Mesenchymal stem cell (in vitro differentiated cells and primary cell): ENCODE data around the gene HOXC12.

Experiments used
- DNase-seq: peaks from one replicate; pipeline ENCODE4 v3.0.0-alpha.2; 2013
- H2AFZ ChIP-seq: one replicate; pipeline ENCODE4 v1.6.1; 2013; ENCODE audit warnings: low read depth, mild to moderate bottlenecking, control low read depth, inconsistent platforms, low read length, moderate library complexity
- H2AK5ac ChIP-seq: 2 replicates; pipeline ENCODE4 v1.6.1; 2013; ENCODE audit warnings: low read length, moderate library complexity, mild to moderate bottlenecking, inconsistent platforms; ENCODE audit not compliant: severe bottlenecking
- H2BK120ac ChIP-seq: one replicate; pipeline ENCODE4 v1.6.1; 2013; ENCODE audit warnings: low read depth, mild to moderate bottlenecking, inconsistent platforms, low read length, moderate library complexity
- H2BK12ac ChIP-seq, 2 experiments: one replicate each; pipeline ENCODE4 v1.6.1; 2013; ENCODE audit warnings: inconsistent platforms in 2 of 2, low read length in 2 of 2, mild to moderate bottlenecking in 2 of 2, moderate library complexity in 2 of 2, control low read depth in 1 of 2
- H2BK15ac ChIP-seq: one replicate; pipeline ENCODE4 v1.6.1; 2013; ENCODE audit warnings: mild to moderate bottlenecking, low read depth, inconsistent platforms; ENCODE audit not compliant: poor library complexity, severe bottlenecking
- H2BK5ac ChIP-seq: 2 replicates; pipeline ENCODE4 v1.6.1; 2013; ENCODE audit warnings: low read depth, mild to moderate bottlenecking, low read length, control low read depth, inconsistent platforms; ENCODE audit not compliant: poor library complexity, severe bottlenecking
- H3K14ac ChIP-seq, 2 experiments: one replicate each; pipeline ENCODE4 v1.6.1; 2013; ENCODE audit warnings: inconsistent platforms in 2 of 2, low read length in 2 of 2, control low read depth in 1 of 2, mild to moderate bottlenecking in 1 of 2, moderate library complexity in 1 of 2
- H3K18ac ChIP-seq, 2 experiments: one replicate each; pipeline ENCODE4 v1.6.1; 2013; ENCODE audit warnings: inconsistent platforms in 2 of 2, low read length in 2 of 2, control low read depth in 1 of 2, low read depth in 1 of 2, mild to moderate bottlenecking in 1 of 2
- H3K23ac ChIP-seq, 2 experiments: one replicate each; pipeline ENCODE4 v1.6.1; 2013; ENCODE audit warnings: inconsistent platforms in 2 of 2, low read length in 2 of 2, mild to moderate bottlenecking in 2 of 2, moderate library complexity in 2 of 2, control low read depth in 1 of 2
- H3K27ac ChIP-seq: 2 replicates; pipeline ENCODE4 v1.5.1; 2013; ENCODE audit warnings: mild to moderate bottlenecking, moderate library complexity, low read length, control low read depth, inconsistent platforms; ENCODE audit not compliant: poor library complexity, severe bottlenecking
- H3K27me3 ChIP-seq, 2 experiments: 2 replicates each; pipeline versions ENCODE4 v1.6.1 to v1.7.0; 2013; ENCODE audit warnings: low read length in 2 of 2, mild to moderate bottlenecking in 2 of 2, moderate library complexity in 2 of 2, control low read depth in 1 of 2, inconsistent platforms in 1 of 2; ENCODE audit not compliant: control insufficient read depth in 1 of 2, insufficient read depth in 1 of 2
- H3K36me3 ChIP-seq, 2 experiments: 2 replicates each; pipeline versions ENCODE4 v1.6.1 to v1.7.0; 2013; ENCODE audit warnings: low read length in 2 of 2, control low read depth in 1 of 2, inconsistent platforms in 1 of 2, low read depth in 1 of 2, mild to moderate bottlenecking in 1 of 2; ENCODE audit not compliant: insufficient read depth in 2 of 2, control insufficient read depth in 1 of 2
- H3K4ac ChIP-seq, 2 experiments: one replicate each; pipeline ENCODE4 v1.6.1; 2013; ENCODE audit warnings: inconsistent platforms in 2 of 2, low read length in 2 of 2, mild to moderate bottlenecking in 2 of 2, moderate library complexity in 2 of 2, control low read depth in 1 of 2, low read depth in 1 of 2
- H3K4me1 ChIP-seq: 2 replicates; pipeline ENCODE4 v1.6.1; 2013; ENCODE audit warnings: low read depth, low read length, control low read depth; ENCODE audit not compliant: control insufficient read depth, insufficient read depth
- H3K4me2 ChIP-seq: 2 replicates; pipeline ENCODE4 v1.6.1; 2013; ENCODE audit warnings: low read length, mild to moderate bottlenecking, inconsistent platforms; ENCODE audit not compliant: poor library complexity, severe bottlenecking
- H3K4me3 ChIP-seq, 2 experiments: 2 replicates each; pipeline versions ENCODE4 v1.5.1 to v1.7.0; 2013; ENCODE audit warnings: low read length in 2 of 2, mild to moderate bottlenecking in 2 of 2, control low read depth in 1 of 2, low read depth in 1 of 2; ENCODE audit not compliant: insufficient read depth in 1 of 2
- H3K79me1 ChIP-seq: replicated peaks from 2 replicates; pipeline ENCODE4 v1.6.1; 2013; ENCODE audit warnings: mild to moderate bottlenecking, control low read depth, low read length, inconsistent platforms; ENCODE audit not compliant: poor library complexity, severe bottlenecking
- H3K9ac ChIP-seq: 2 replicates; pipeline ENCODE4 v1.7.0; 2013; ENCODE audit warnings: mild to moderate bottlenecking, low read length, moderate library complexity
- H3K9me3 ChIP-seq: 2 replicates; pipeline ENCODE4 v1.7.0; 2013; ENCODE audit warnings: mild to moderate bottlenecking, low read length; ENCODE audit not compliant: control insufficient read depth
- H4K8ac ChIP-seq: one replicate; pipeline ENCODE4 v1.6.1; 2013; ENCODE audit warnings: inconsistent platforms, mild to moderate bottlenecking, low read length, moderate library complexity
- H4K91ac ChIP-seq: one replicate; pipeline ENCODE4 v1.6.1; 2013; ENCODE audit warnings: mild to moderate bottlenecking, low read length, inconsistent platforms
- WGBS: methylation state at CpG from one replicate; pipeline ENCODE4 v1.1.7; 2013; ENCODE audit warnings: mixed read lengths; 5-methylcytosine and 5-hydroxymethylcytosine counted together

Gene HOXC12

DNA sequence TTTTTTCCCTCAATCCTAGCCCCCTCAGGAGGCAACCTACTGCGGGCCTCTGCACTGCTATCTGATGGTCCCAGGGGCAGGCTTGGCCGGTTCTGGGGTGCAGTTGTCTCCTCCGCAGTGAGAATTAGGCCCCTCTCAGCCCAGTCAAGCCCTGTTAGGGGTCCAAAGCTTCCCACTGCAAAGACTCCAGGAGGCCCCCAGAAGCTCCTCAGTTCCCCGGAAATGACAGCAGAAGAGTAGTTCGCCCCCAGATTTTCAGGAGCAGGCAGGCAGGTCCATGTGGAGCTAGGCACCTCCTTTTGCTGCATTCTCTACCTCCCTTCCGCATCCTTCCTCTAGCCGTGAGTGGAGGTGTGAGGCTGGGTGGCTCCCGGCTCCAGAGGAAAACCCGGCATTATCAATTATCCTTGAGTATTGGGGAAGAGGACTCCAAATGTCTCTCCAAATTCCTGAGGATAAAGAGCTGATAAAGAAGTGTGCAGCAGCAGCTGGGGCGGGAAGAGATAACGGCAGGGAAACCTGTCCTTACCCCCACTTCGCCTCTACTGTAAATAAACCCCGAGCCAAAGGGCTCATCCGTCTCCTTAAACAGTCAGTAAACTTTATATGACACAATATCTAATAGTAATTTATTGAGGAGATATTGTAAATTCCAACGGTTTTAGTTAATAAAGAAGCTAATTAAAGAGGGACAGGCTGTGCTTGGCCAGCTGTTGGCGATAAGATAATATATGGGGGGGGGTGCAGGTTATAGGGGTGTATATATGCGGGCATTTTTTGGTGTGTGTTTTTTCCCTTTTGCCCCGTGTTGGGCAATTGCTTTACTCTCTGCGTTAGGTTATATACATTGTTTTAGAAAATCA lies 641 bp upstream of the HOXC12 start:
- Histone ChIP-seq H3K14ac (no peak overlapping the region), H2BK120ac (no peak overlapping the region), H3K9ac (no peak overlapping the region), H4K91ac (no peak overlapping the region), H3K4me1 (peaks cover 24% of the 10 kb centered on the region), H3K79me1 (no peaks in the 10 kb centered on the region), H3K36me3 (peaks cover 0 to 9% of the 10 kb centered on the region in 2 experiments), H3K4ac (no peak overlapping the region), H3K4me2 (no peak overlapping the region), H3K18ac (no peak overlapping the region), H2AK5ac (no peak overlapping the region), H2BK5ac (no peak overlapping the region), H4K8ac (no peak overlapping the region), H3K27ac (no peak overlapping the region), H2AFZ (no peak overlapping the region), H2BK12ac (no peak overlapping the region), H2BK15ac (no peak overlapping the region), H3K4me3 (no peak overlapping the region), H3K27me3 (peaks cover 99 to 100% of the 10 kb centered on the region in 2 experiments), H3K9me3 (peaks cover 10% of the 10 kb centered on the region), H3K23ac (no peak overlapping the region)
- DNase-seq: no peak
- 23% methylated on average over 7 of the region's 19 CpGs for WGBS

DNA sequence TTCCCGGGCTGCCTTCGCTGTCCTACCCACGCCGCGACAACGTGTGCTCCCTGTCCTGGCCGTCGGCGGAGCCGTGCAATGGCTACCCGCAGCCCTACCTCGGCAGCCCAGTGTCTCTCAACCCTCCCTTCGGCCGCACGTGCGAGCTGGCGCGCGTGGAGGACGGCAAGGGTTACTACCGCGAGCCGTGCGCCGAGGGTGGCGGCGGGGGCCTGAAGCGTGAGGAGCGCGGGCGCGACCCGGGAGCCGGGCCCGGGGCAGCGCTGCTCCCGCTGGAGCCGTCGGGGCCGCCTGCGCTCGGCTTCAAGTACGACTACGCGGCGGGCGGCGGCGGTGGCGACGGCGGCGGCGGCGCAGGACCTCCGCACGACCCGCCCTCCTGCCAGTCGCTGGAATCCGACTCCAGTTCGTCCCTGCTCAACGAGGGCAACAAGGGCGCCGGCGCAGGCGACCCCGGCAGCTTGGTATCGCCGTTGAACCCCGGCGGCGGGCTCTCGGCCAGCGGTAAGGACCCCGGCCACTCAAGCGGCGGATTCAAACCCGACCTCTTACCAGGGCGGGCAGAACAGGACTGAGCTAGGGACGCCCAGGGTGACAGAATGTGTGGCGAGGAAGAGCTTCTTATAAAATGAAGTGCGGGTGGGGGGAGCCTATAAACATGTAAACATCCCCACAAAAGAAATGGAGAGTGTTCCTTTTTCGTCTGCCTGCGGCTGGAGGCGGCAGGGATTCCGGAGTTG lies 503 bp downstream of the HOXC12 start:
- no peak overlapping the region for H3K4ac ChIP-seq
- no peak overlapping the region for H2BK12ac ChIP-seq
- H2BK15ac ChIP-seq: no peak overlapping the region
- peaks cover 99 to 100% of the 10 kb centered on the region in 2 experiments for H3K27me3 ChIP-seq
- no peak overlapping the region for H2AK5ac ChIP-seq
- H3K79me1 ChIP-seq: no peaks in the 10 kb centered on the region
- peaks cover 15% of the 10 kb centered on the region for H3K9me3 ChIP-seq
- no peak overlapping the region for H3K9ac ChIP-seq
- H3K36me3 ChIP-seq: peaks cover 0 to 9% of the 10 kb centered on the region in 2 experiments
- no peak overlapping the region for H2BK120ac ChIP-seq
- peak overlapping the region in 1 of 2 experiments; percentile 63 for H3K23ac ChIP-seq
- H4K91ac ChIP-seq: peak overlapping the region; percentile 7
- no peak overlapping the region for H4K8ac ChIP-seq
- H3K18ac ChIP-seq: no peak overlapping the region
- H3K4me1 ChIP-seq: peaks cover 21% of the 10 kb centered on the region
- no peak overlapping the region for H2BK5ac ChIP-seq
- no peak overlapping the region for H2AFZ ChIP-seq
- H3K27ac ChIP-seq: no peak overlapping the region
- no peak overlapping the region for H3K4me2 ChIP-seq
- no peak overlapping the region for H3K4me3 ChIP-seq
- H3K14ac ChIP-seq: no peak overlapping the region
- 6% methylated on average over 54 of the region's 86 CpGs for WGBS
- no peak for DNase-seq

DNA sequence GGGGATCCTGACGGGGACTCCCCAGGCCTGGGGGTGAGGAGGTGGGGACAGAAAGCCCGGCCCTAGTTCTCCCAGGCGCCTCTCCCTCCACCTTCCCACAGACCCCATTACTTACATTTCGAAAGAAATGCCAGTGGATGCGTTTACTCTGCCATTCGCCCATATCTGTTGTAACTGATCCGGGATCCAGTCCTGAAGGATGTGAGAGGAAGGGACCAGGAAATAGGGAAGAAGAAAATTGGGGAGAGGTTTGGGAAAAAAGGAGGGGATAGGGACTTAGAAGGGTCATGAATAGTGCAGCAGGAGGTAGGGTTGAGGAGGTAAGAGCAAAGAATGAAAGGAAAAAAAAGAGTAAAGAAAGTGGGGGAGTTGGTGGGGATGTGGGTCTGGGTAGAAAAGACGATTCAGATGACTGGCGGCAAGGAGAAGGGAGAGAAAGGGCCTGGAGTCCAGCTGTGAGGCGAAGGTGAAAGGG lies 1.1 kb downstream of the HOXC12 start:
- H2AFZ ChIP-seq: no peak overlapping the region
- H3K27me3 ChIP-seq: peaks cover 99 to 100% of the 10 kb centered on the region in 2 experiments
- H3K18ac ChIP-seq: no peak overlapping the region
- H4K8ac ChIP-seq: no peak overlapping the region
- no peak overlapping the region for H3K4me3 ChIP-seq
- no peak overlapping the region for H3K9ac ChIP-seq
- no peak overlapping the region for H3K23ac ChIP-seq
- no peak overlapping the region for H2BK120ac ChIP-seq
- no peak for DNase-seq
- H3K9me3 ChIP-seq: peaks cover 18% of the 10 kb centered on the region
- H3K4ac ChIP-seq: no peak overlapping the region
- no peak overlapping the region for H2AK5ac ChIP-seq
- no peak overlapping the region for H3K27ac ChIP-seq
- peaks cover 0 to 9% of the 10 kb centered on the region in 2 experiments for H3K36me3 ChIP-seq
- WGBS: 15% methylated on average over 9 of the region's 10 CpGs
- H3K14ac ChIP-seq: no peak overlapping the region
- H2BK5ac ChIP-seq: no peak overlapping the region
- peaks cover 21% of the 10 kb centered on the region for H3K4me1 ChIP-seq
- H3K79me1 ChIP-seq: no peaks in the 10 kb centered on the region
- H4K91ac ChIP-seq: no peak overlapping the region
- no peak overlapping the region for H2BK15ac ChIP-seq
- no peak overlapping the region for H3K4me2 ChIP-seq
- H2BK12ac ChIP-seq: no peak overlapping the region
